Right kidney (tissue), 1 donor: ENCODE data around the gene SMOC2.

Source experiments
- DNase-seq: peaks from one replicate; pipeline ENCODE4 v3.0.0-alpha.2; 2016

Gene SMOC2

GRCh38 chr6:168475188-168476013, 34.4 kb downstream of the SMOC2 start:
- DNase-seq = no peak

- DNase-seq = no peak
These were observed 38.4 kb downstream of the SMOC2 start for GRCh38 chr6:168479421-168479820.

GRCh38 chr6:168480481-168480880, 39.5 kb downstream of the SMOC2 start:
- DNase-seq = no peak

GRCh38 chr6:168485818-168486217, 44.8 kb downstream of the SMOC2 start:
- DNase-seq = no peak

GRCh38 chr6:168490757-168491156, 49.8 kb downstream of the SMOC2 start:
- no peak for DNase-seq

GRCh38 chr6:168493976-168494375, 53.0 kb downstream of the SMOC2 start:
- DNase-seq = no peak

- DNase-seq = no peak
These were observed 53.7 kb downstream of the SMOC2 start for GRCh38 chr6:168494726-168495125.

GRCh38 chr6:168495133-168495532, 54.1 kb downstream of the SMOC2 start:
- DNase-seq = no peak

- DNase-seq = no peak
These were observed 54.7 kb downstream of the SMOC2 start for GRCh38 chr6:168495636-168496035.

GRCh38 chr6:168496139-168496996, 55.4 kb downstream of the SMOC2 start:
- DNase-seq = no peak

GRCh38 chr6:168496997-168497331, 56.0 kb downstream of the SMOC2 start:
- DNase-seq = no peak

GRCh38 chr6:168497381-168497780, 56.4 kb downstream of the SMOC2 start:
- DNase-seq = no peak

GRCh38 chr6:168498161-168498843, 57.3 kb downstream of the SMOC2 start:
- DNase-seq = no peak

- DNase-seq = no peak
These were observed 58.2 kb downstream of the SMOC2 start for GRCh38 chr6:168499045-168499650.

GRCh38 chr6:168500519-168500918, 59.5 kb downstream of the SMOC2 start:
- DNase-seq = no peak

GRCh38 chr6:168501561-168501960, 60.6 kb downstream of the SMOC2 start:
- no peak for DNase-seq

- no peak for DNase-seq
These were observed 63.4 kb downstream of the SMOC2 start for GRCh38 chr6:168504366-168504765.

- DNase-seq = no peak
These were observed 65.5 kb downstream of the SMOC2 start for GRCh38 chr6:168506460-168506859.

- DNase-seq = no peak
These were observed 66.3 kb downstream of the SMOC2 start for GRCh38 chr6:168507297-168507696.

- no peak for DNase-seq
These were observed 66.7 kb downstream of the SMOC2 start for GRCh38 chr6:168507730-168508129.

GRCh38 chr6:168508903-168509302, 67.9 kb downstream of the SMOC2 start:
- no peak for DNase-seq

GRCh38 chr6:168513766-168514165, 72.8 kb downstream of the SMOC2 start:
- DNase-seq = no peak

GRCh38 chr6:168514216-168514615, 73.2 kb downstream of the SMOC2 start:
- DNase-seq = no peak
